HEK293 (cell line): Measurements from ENCODE around the gene PACS2.

ENCODE experiments used
- CTCF ChIP-seq: fragments of 450-650 bp; formaldehyde crosslinking; IDR thresholded peaks from 2 replicates; pipeline ENCODE4 v1.5.1; 2016; ENCODE audit warnings: missing biosample characterization, missing genetic modification characterization
- ZNF132 ChIP-seq: fragments of 450-650 bp; formaldehyde crosslinking; IDR thresholded peaks from 2 replicates; pipeline ENCODE4 v1.5.1; 2017; ENCODE audit warnings: missing biosample characterization, missing genetic modification characterization, borderline replicate concordance
- ZNF416 ChIP-seq: fragments of 450-650 bp; formaldehyde crosslinking; IDR thresholded peaks from 2 replicates; pipeline ENCODE4 v1.5.1; 2016; ENCODE audit warnings: missing biosample characterization, missing genetic modification characterization

GRCh38 chr14:105389534-105389933, 75.0 kb downstream of the PACS2 start:
- TF ChIP-seq ZNF416 (tag by site-specific recombination) = no peak
- TF ChIP-seq CTCF = no peak
- TF ChIP-seq ZNF132 = no peak
